PFSK-1 (cell line): ENCODE results near the gene EIF4E2.

ENCODE experiments used
- FOXP2 ChIP-seq: optimal IDR thresholded peaks from 2 replicates; pipeline ENCODE3; 2011; ENCODE audit warnings: borderline replicate concordance, control low read depth, inconsistent platforms; ENCODE audit not compliant: insufficient read depth; ENCODE audit errors: extremely low read length, extremely low read depth
- POLR2AphosphoS5 ChIP-seq: IDR thresholded peaks from 2 replicates; pipeline ENCODE4 v1.6.1; 2012; ENCODE audit warnings: low read depth, mild to moderate bottlenecking, control low read depth, low read length, moderate library complexity
- REST ChIP-seq, 2 experiments: IDR thresholded peaks; 2 replicates each; pipeline versions ENCODE4 v1.6.1 to v1.8.0; 2011 to 2012; ENCODE audit warnings: low read depth in 2 of 2, low read length in 2 of 2, control low read depth in 1 of 2, inconsistent platforms in 1 of 2, mild to moderate bottlenecking in 1 of 2, moderate library complexity in 1 of 2; ENCODE audit not compliant: insufficient read depth in 1 of 2
- SIN3A ChIP-seq: IDR thresholded peaks from 2 replicates; pipeline ENCODE4 v1.6.1; 2012; ENCODE audit warnings: mild to moderate bottlenecking, low read length, moderate library complexity, borderline replicate concordance; ENCODE audit not compliant: insufficient read depth
- TAF1 ChIP-seq: IDR thresholded peaks from 2 replicates; pipeline ENCODE4 v1.6.1; 2012; ENCODE audit warnings: low read length, control low read depth, borderline replicate concordance; ENCODE audit not compliant: insufficient read depth

DNA sequence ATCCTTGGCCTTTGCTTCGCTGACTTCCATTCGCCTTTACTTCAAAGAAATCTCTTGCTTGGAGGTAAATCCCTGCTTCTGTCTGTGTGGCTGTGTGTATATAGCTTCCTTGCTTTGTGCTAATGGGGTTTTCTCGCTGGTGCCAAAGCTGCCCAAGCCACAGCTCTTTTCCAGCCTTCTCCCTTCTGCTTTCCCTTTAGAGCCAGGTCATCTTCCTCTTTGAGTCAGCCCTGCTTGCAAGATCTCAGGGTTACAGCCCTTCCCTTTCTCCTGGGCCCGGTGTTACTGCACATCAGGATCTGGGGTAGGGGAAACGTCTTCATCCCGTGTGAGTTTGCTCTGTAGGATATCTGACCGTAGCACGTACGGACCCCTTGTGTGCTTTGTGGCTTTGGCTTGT lies 19.1 kb downstream of the EIF4E2 start:
- TF ChIP-seq REST (IDR thresholded peaks at IDR 0.05; ENCODE audit: insufficient read depth in 1 of 2, low read depth in 2 of 2, low read length in 2 of 2) (no peak), TAF1 (no peak), SIN3A (no peak), POLR2AphosphoS5 (no peak), FOXP2 (no peak)
